Vagina (tissue), 2 donors: ENCODE measurements around the gene SLC5A4.

Experiments
- POLR2A ChIP-seq, 2 donors: fragments of 450-650 bp; IDR thresholded peaks; one replicate each; pipeline ENCODE4 v1.6.1; 2017; ENCODE audit warnings: antibody characterized with exemption in 2 of 2, mild to moderate bottlenecking in 2 of 2, moderate library complexity in 2 of 2
- POLR2AphosphoS5 ChIP-seq, 2 donors: sonication (generic); formaldehyde crosslinking; IDR thresholded peaks; one replicate each; pipeline ENCODE4 v1.9.0; 2017; ENCODE audit warnings: antibody characterized with exemption in 2 of 2, mild to moderate bottlenecking in 2 of 2, low read depth in 1 of 2; ENCODE audit not compliant: insufficient read depth in 1 of 2
- TF ChIP-seq, protein P1 (sequence below), 3 experiments: fragments of 450-650 bp in 2 of 3; fragments of 200-600 bp in 1 of 3; sonication (generic) in 1 of 3; IDR thresholded peaks; one replicate each; pipeline ENCODE4 v1.5.1; 2017 to 2019; ENCODE audit warnings: antibody characterized with exemption in 3 of 3, mild to moderate bottlenecking in 2 of 3, moderate library complexity in 2 of 3

- TF ChIP-seq, protein P1, sequence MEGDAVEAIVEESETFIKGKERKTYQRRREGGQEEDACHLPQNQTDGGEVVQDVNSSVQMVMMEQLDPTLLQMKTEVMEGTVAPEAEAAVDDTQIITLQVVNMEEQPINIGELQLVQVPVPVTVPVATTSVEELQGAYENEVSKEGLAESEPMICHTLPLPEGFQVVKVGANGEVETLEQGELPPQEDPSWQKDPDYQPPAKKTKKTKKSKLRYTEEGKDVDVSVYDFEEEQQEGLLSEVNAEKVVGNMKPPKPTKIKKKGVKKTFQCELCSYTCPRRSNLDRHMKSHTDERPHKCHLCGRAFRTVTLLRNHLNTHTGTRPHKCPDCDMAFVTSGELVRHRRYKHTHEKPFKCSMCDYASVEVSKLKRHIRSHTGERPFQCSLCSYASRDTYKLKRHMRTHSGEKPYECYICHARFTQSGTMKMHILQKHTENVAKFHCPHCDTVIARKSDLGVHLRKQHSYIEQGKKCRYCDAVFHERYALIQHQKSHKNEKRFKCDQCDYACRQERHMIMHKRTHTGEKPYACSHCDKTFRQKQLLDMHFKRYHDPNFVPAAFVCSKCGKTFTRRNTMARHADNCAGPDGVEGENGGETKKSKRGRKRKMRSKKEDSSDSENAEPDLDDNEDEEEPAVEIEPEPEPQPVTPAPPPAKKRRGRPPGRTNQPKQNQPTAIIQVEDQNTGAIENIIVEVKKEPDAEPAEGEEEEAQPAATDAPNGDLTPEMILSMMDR (IDR thresholded peaks at IDR 0.05): no peak
- TF ChIP-seq POLR2A (IDR thresholded peaks at IDR 0.05) (no peak), POLR2AphosphoS5 (IDR thresholded peaks at IDR 0.05; ENCODE audit: insufficient read depth in 1 of 2, low read depth in 1 of 2) (no peak)
Measured at GRCh38 chr22:32204040-32204855, 50.9 kb downstream of the SLC5A4 start.
